Measurements from ENCODE around the gene NFE2L3. TPM values are rescaled to one million over a fixed set of nuclear protein-coding genes. Genes with fewer than 3 reads are reported as not detected.
A peak's percentile ranks its signal among the peaks of the same experiment; 100 is the strongest.

The NFE2L3 gene
- total and polyA plus RNA-seq, 9 of the 15 experiments (the other 6 are each of a cell fraction or from before 2014, with no cell fraction given) = 2.9 to 16.9 (median 12.4) TPM

GRCh38 chr7:26185131-26185843, 33.3 kb downstream of the NFE2L3 start (continued):
- TF ChIP-seq, protein P1, sequence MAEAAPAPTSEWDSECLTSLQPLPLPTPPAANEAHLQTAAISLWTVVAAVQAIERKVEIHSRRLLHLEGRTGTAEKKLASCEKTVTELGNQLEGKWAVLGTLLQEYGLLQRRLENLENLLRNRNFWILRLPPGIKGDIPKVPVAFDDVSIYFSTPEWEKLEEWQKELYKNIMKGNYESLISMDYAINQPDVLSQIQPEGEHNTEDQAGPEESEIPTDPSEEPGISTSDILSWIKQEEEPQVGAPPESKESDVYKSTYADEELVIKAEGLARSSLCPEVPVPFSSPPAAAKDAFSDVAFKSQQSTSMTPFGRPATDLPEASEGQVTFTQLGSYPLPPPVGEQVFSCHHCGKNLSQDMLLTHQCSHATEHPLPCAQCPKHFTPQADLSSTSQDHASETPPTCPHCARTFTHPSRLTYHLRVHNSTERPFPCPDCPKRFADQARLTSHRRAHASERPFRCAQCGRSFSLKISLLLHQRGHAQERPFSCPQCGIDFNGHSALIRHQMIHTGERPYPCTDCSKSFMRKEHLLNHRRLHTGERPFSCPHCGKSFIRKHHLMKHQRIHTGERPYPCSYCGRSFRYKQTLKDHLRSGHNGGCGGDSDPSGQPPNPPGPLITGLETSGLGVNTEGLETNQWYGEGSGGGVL (CRISPR knock-in tag; IDR thresholded peaks at IDR 0.05) = no peak
- TF ChIP-seq ZNF561 (CRISPR knock-in tag; conservative IDR thresholded peaks at IDR 0.05) (no peak), POLR2AphosphoS5 (IDR thresholded peaks at IDR 0.05; ENCODE audit: control insufficient read depth, insufficient read depth, low read depth, low read length) (no peak), CEBPB (tag; IDR thresholded peaks at IDR 0.05) (peak; percentile 47; the same call in 1 of the 2 replicates), RBM22 (IDR thresholded peaks at IDR 0.05; ENCODE audit: low read depth, low read length, poor library complexity, severe bottlenecking) (peak; percentile 21), NCOA1 (IDR thresholded peaks at IDR 0.05; ENCODE audit: low read depth) (no peak), CBX1 (IDR thresholded peaks at IDR 0.05; ENCODE audit: low read depth) (no peak), ZNF436 (CRISPR knock-in tag; IDR thresholded peaks at IDR 0.05) (no peak), RBM34 (IDR thresholded peaks at IDR 0.05; ENCODE audit: borderline replicate concordance, insufficient read depth, low read length) (no peak), DMBX1 (CRISPR knock-in tag; IDR thresholded peaks at IDR 0.05; ENCODE audit: borderline replicate concordance) (no peak), BRF1 (IDR thresholded peaks at IDR 0.05; ENCODE audit: borderline replicate concordance, extremely low read depth, insufficient read length) (no peak), ZBTB33 (CRISPR knock-in tag; IDR thresholded peaks at IDR 0.05) (no peak), ZNF280A (IDR thresholded peaks at IDR 0.05; ENCODE audit: low read depth, partially characterized antibody) (no peak), ETV5 (CRISPR knock-in tag; IDR thresholded peaks at IDR 0.05; ENCODE audit: low read depth) (no peak), GATA2 (CRISPR knock-in tag; IDR thresholded peaks at IDR 0.05) (peak; percentile 8; the same call in 1 of the 2 replicates)
- TF ChIP-seq, protein P2, sequence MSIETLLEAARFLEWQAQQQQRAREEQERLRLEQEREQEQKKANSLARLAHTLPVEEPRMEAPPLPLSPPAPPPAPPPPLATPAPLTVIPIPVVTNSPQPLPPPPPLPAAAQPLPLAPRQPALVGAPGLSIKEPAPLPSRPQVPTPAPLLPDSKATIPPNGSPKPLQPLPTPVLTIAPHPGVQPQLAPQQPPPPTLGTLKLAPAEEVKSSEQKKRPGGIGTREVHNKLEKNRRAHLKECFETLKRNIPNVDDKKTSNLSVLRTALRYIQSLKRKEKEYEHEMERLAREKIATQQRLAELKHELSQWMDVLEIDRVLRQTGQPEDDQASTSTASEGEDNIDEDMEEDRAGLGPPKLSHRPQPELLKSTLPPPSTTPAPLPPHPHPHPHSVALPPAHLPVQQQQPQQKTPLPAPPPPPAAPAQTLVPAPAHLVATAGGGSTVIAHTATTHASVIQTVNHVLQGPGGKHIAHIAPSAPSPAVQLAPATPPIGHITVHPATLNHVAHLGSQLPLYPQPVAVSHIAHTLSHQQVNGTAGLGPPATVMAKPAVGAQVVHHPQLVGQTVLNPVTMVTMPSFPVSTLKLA (conservative IDR thresholded peaks at IDR 0.05) = no peak
